Measurements from ENCODE around the gene ZNF341. TPM values are rescaled to one million over a fixed set of nuclear protein-coding genes. Genes with fewer than 3 reads are reported as not detected.
A peak's percentile ranks its signal among the peaks of the same experiment; 100 is the strongest.
"Not testable (repeated sequence)": the region's sequence is repeated elsewhere in the genome, so short reads cannot be mapped to it uniquely, and the experiment has no call there.

ZNF341 gene
- 0.64 and 1.1 TPM in 2 replicates for total RNA-seq (2014; rRNA removed; shearing (Covaris generic); ENCODE audit: low replicate concordance)

GRCh38 chr20:33731693-33732165 is at the start of gene ZNF341:
TSS of gene ZNF341 (plus strand) at chr20:33731996. CDS start at chr20:33732022, 26 bp downstream.
- DNase-seq (ENCODE audit: low read depth): peak; percentile 82

GRCh38 chr20:33684533-33685327 is 47.1 kb upstream of the ZNF341 start:
- no peak for DNase-seq (ENCODE audit: low read depth)
- in situ Hi-C loops (cut with HindIII; ENCODE audit: low pct_unique_long_range_greater_than_20kb, low sequenced_read_pairs): no loop called here

More at GRCh38 chr20:33731693-33732165, at the start of gene ZNF341:
- in situ Hi-C loops (cut with HindIII; ENCODE audit: low pct_unique_long_range_greater_than_20kb, low sequenced_read_pairs): no loop called here

DNA sequence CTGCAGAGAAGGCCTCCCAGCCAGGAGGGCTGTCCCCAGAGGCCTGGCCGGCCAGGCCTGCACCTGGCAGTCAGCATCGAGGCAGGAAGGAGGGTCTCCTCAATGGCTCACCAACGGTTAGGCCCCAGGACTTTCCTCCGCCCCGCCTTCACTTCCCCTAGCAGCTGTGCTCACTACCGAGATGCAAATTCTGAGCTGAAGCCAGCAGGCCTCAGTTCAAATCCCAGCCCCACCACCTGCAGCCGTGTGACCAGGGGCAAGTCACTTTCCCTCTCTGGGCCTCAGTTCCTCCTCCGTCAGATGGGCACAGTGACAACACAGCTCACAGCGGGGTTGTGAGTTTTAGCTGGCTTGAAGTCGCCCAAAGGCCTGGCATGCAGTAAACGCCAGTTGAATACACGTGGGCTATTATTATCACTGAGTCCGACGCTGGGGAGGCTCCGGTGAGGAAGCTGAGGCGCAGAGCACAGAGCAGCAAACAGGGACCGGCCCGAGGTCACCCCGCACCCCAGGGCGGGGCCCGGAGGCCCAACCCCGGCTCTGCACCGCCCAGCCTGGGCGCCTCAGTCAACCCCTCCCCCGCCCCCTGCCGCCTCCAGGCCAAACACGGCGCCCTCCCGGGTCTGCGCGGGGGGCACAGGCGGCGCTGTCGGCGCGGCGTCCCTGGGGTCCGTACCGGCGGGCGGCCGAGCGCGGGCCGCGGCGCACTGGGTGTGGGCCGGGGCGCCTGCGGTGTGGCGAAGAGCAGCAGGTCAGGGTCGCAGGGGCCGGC is 46.3 kb upstream of the ZNF341 start:
- DNase-seq (ENCODE audit: low read depth): peak; percentile 31
- in situ Hi-C loops (cut with HindIII; ENCODE audit: low pct_unique_long_range_greater_than_20kb, low sequenced_read_pairs): no loop called here

DNA sequence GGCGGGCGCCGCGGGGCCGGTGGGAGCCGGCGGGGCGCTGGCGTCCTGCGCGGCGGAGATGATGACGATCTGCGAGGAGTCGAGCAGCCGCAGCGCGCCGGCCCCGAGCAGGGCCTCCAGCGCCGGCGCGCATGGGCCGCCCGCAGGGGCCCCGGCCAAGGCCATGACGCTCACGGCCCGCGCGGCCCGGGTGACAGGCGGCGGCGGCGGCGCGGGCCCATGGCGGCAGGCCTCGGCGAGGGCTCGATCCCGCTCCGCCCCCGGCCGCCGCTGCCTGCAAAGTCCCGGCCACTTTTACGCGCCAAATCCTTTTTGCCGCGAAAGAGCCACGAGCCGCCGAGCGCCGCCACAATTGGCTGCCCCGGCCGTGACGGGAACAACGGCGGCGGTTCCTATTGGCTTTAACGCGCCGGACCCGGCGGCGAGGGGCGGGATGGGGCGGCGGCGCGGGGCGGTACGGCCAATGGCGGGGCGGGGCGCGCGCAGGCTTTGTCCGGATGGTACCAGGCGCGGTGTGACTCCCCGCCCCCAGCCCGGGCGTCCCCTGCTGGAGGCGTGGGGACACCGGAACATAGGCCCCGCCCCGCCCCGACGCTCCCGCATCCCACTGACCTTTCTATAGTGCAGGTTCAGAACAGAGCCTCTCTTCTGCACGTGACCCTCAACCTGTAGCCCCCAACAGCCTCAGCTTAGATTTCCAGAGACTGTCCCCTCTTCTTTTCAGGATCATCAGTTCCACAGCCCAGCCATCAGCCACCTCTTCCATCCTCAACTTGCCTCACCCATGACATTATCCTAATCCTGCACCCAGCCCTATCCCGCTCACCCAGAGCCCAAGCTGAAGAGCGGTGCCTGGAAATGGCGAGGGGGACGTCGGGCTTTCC is 45.5 kb upstream of the ZNF341 start, which contains the start of gene E2F1:
Gene E2F1, minus strand, starts transcription at position 286 of the 884 bp plus-strand sequence. Its CDS starts 121 bp downstream, at position 165.
- in situ Hi-C loops (cut with HindIII; ENCODE audit: low pct_unique_long_range_greater_than_20kb, low sequenced_read_pairs): no loop called here
- peak; percentile 91 for DNase-seq (ENCODE audit: low read depth)

DNA sequence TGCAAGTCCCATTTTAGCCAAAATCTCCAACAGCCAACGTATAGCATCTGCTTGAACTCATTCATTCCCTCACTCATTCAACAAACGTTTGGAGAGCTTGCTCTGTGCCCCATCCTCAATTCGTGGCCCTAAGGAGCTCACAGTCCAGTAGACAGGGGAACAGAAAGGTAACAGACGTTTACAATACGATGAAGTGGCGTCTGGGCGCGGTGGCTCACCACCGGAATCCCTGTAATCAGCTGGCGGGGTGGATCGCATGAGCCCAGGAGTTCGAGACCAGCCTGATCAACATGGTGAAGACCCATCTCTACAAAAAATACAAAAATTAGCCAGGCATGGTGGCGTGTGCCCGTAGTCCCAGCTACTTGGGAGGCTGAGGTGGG is 44.8 kb upstream of the ZNF341 start:
- DNase-seq (ENCODE audit: low read depth): no peak
- in situ Hi-C loops (cut with HindIII; ENCODE audit: low pct_unique_long_range_greater_than_20kb, low sequenced_read_pairs): no loop called here

GRCh38 chr20:33687370-33687915 is 44.4 kb upstream of the ZNF341 start:
- DNase-seq (ENCODE audit: low read depth): no peak
- in situ Hi-C loops (cut with HindIII; ENCODE audit: low pct_unique_long_range_greater_than_20kb, low sequenced_read_pairs): no loop called here

GRCh38 chr20:33687993-33688937 is 43.5 kb upstream of the ZNF341 start:
- in situ Hi-C loops (cut with HindIII; ENCODE audit: low pct_unique_long_range_greater_than_20kb, low sequenced_read_pairs): no loop called here
- no peak for DNase-seq (ENCODE audit: low read depth)

DNA sequence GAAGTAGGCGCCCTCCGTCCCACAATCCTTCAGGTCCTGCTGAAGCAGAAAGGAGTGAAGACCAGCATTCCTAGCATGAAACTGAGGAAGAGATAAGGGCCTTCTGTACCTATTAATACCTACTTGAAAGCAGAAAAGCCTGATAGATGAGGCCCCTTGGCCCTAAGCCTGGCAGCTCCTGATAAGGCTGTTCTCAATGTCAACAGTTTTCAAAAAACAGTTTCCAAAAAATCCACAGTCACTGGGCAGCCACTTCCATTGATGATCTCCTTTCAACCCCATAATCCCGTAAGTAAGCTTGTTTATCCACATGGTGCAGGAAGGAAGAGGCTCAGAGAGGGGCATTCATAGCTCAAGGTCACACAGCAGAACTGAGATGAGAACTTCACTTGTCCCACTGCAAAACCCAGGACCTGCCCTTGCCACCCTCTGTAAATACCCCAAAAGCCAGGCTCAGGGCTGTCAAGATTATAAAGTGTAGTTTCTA is 42.8 kb upstream of the ZNF341 start:
- in situ Hi-C loops (cut with HindIII; ENCODE audit: low pct_unique_long_range_greater_than_20kb, low sequenced_read_pairs): no loop called here
- no peak for DNase-seq (ENCODE audit: low read depth)

DNA sequence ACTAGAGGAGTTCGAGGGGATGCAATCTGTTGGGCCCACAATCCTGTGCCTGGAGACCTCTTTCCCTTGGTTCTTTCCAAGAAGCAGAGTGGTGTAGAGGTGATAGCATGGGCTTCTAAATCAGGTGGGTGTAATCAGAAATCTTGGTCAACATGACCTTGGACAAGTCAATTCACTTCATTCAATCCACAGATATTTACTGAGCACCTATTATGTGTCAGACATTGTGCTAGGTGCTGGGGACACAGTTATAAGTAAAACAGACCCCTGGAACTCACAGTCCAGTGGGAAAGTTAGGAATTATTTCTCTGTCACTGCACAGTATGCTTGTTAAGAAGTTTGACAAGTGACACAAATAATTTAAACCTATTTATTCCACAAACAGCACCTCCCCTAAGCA is 42.3 kb upstream of the ZNF341 start:
- DNase-seq (ENCODE audit: low read depth): no peak
- in situ Hi-C loops (cut with HindIII; ENCODE audit: low pct_unique_long_range_greater_than_20kb, low sequenced_read_pairs): no loop called here

GRCh38 chr20:33689973-33690372 is 41.8 kb upstream of the ZNF341 start:
- DNase-seq (ENCODE audit: low read depth): peak; percentile 8
- in situ Hi-C loops (cut with HindIII; ENCODE audit: low pct_unique_long_range_greater_than_20kb, low sequenced_read_pairs): no loop called here

GRCh38 chr20:33693289-33693688 is 38.5 kb upstream of the ZNF341 start:
- in situ Hi-C loops (cut with HindIII; ENCODE audit: low pct_unique_long_range_greater_than_20kb, low sequenced_read_pairs): no loop called here

DNA sequence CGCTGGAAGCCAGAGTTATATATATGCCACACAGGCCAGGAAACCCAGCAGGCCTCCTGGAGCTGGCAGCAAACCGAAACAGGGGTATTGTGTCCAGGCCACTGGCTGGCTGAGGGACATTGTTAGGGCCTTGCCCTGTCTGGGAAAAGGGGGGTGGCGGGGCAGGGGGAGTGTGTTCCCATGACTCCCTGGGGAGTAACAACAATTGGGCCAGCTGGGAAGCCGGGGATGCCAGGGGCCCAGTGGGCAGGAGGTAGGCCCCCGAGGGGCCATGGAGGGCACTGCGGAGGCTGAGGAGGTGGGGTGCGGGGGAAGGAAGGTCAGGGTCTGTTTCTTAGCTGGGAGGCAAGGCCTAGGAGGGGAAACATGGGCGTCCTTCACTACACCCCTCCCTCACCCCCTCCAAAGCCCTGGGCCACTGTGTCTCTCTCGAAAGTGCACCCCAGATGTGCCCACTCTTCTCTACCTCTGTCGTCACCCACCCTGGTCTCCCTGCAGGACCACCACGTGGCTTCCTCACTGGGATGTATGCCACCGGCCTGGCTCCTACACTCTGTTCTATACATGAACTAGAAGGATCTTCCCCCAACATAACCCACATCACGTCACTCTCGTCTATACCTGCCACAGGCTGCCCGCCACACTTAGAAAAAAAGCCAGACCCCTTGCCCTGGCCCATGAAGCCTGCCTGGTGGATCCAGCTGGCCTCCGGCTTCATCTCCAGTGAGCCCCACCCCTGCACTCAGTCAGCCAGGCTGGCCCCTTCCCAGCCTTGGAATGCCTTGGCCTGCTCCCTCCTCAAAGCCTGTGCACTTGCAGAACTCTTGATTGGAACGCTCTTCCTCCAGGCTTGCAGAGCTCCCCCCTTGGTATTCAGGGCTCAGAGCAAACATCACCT is 37.8 kb upstream of the ZNF341 start:
- no peak for DNase-seq (ENCODE audit: low read depth)
- in situ Hi-C loops (cut with HindIII; ENCODE audit: low pct_unique_long_range_greater_than_20kb, low sequenced_read_pairs): no loop called here

More at GRCh38 chr20:33693289-33693688, 38.5 kb upstream of the ZNF341 start:
- DNase-seq (ENCODE audit: low read depth): no peak

GRCh38 chr20:33694639-33695012 is 37.2 kb upstream of the ZNF341 start:
- in situ Hi-C loops (cut with HindIII; ENCODE audit: low pct_unique_long_range_greater_than_20kb, low sequenced_read_pairs): no loop called here
- no peak for DNase-seq (ENCODE audit: low read depth)

GRCh38 chr20:33696448-33696847 is 35.3 kb upstream of the ZNF341 start:
- no peak for DNase-seq (ENCODE audit: low read depth)
- in situ Hi-C loops (cut with HindIII; ENCODE audit: low pct_unique_long_range_greater_than_20kb, low sequenced_read_pairs): no loop called here

GRCh38 chr20:33697129-33697528 is 34.7 kb upstream of the ZNF341 start:
- no peak for DNase-seq (ENCODE audit: low read depth)
- in situ Hi-C loops (cut with HindIII; ENCODE audit: low pct_unique_long_range_greater_than_20kb, low sequenced_read_pairs): no loop called here

DNA sequence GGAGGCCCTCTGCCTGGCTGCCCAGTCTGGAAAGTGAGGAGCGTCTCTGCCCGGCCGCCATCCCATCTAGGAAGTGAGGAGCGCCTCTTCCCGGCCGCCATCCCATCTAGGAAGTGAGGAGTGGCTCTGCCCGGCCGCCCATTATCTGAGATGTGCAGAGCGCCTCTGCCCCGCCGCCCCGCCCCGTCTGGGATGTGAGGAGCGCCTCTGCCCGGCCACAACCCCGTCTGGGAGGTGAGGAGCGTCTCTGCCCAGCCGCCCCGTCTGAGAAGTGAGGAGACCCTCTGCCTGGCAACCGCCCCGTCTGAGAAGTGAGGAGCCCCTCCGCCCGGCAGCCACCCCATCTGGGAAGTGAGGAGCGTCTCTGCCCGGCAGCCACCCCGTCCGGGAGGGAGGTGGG is 32.8 kb upstream of the ZNF341 start:
- DNase-seq (ENCODE audit: low read depth); in situ Hi-C loops (cut with HindIII; ENCODE audit: low pct_unique_long_range_greater_than_20kb, low sequenced_read_pairs): not testable (repeated sequence)

All from Caki2 (cell line).